Lung (tissue), 12 donors: ENCODE data around the gene TMEM240. TPM values are rescaled to one million over a fixed set of nuclear protein-coding genes. Genes with fewer than 3 reads are reported as not detected.
A peak's percentile ranks its signal among the peaks of the same experiment; 100 is the strongest.
"Not testable (repeated sequence)": the region's sequence is repeated elsewhere in the genome, so short reads cannot be mapped to it uniquely, and the experiment has no call there.

Experiments
- ATAC-seq: fragments of 200-7000 bp; cut with Tn5 transposase; one replicate; pipeline ENCODE4 v1.9.1; 2020; ENCODE audit warnings: moderate number of reproducible peaks; ENCODE audit not compliant: insufficient read depth, low FRiP score
- DNase-seq, 3 donors: peaks; one replicate each; pipeline ENCODE4 v3.0.0-alpha.2; 2013 to 2017
- H3K27ac ChIP-seq, 2 donors: one replicate each; pipeline ENCODE4 v1.5.1; 2013; ENCODE audit warnings: mild to moderate bottlenecking in 2 of 2, moderate library complexity in 2 of 2, control low read depth in 1 of 2, inconsistent platforms in 1 of 2, low read depth in 1 of 2, low read length in 1 of 2
- H3K27me3 ChIP-seq, 3 donors: one replicate each; pipeline ENCODE4 v1.5.1; 2013; ENCODE audit warnings: low read length in 2 of 3; ENCODE audit not compliant: control insufficient read depth in 3 of 3, insufficient read depth in 3 of 3
- H3K36me3 ChIP-seq, 4 donors: one replicate each; pipeline ENCODE4 v1.5.1; 2013; ENCODE audit warnings: low read length in 4 of 4, mild to moderate bottlenecking in 1 of 4, moderate library complexity in 1 of 4; ENCODE audit not compliant: control insufficient read depth in 4 of 4, insufficient read depth in 4 of 4
- H3K4me1 ChIP-seq, 5 donors: one replicate each; pipeline ENCODE4 v1.5.1; 2013; ENCODE audit warnings: low read length in 5 of 5, mild to moderate bottlenecking in 2 of 5, moderate library complexity in 1 of 5; ENCODE audit not compliant: control insufficient read depth in 5 of 5, insufficient read depth in 5 of 5
- H3K4me3 ChIP-seq: one replicate; pipeline ENCODE4 v1.5.1; 2013; ENCODE audit warnings: mild to moderate bottlenecking, control low read depth, moderate library complexity
- H3K9ac ChIP-seq, 2 donors: one replicate each; pipeline ENCODE4 v1.5.1; 2013; ENCODE audit warnings: low read length in 2 of 2, control low read depth in 1 of 2; ENCODE audit not compliant: insufficient read depth in 1 of 2
- H3K9me3 ChIP-seq, 4 donors: one replicate each; pipeline ENCODE4 v1.5.1; 2013; ENCODE audit warnings: low read length in 3 of 4, mild to moderate bottlenecking in 1 of 4, moderate library complexity in 1 of 4; ENCODE audit not compliant: control insufficient read depth in 4 of 4, insufficient read depth in 3 of 4
- CTCF ChIP-seq: IDR thresholded peaks from 2 replicates; pipeline ENCODE4 v1.5.1; 2012; ENCODE audit warnings: mild to moderate bottlenecking; ENCODE audit errors: control extremely low read depth, extremely low read depth
- WGBS, 2 donors: extraction: QIAGEN DNeasy Blood & Tissue Kit; methylation state at CpG; one replicate each; pipeline ENCODE4 v1.1.7; 2013; 5-methylcytosine and 5-hydroxymethylcytosine counted together
- polyA plus RNA-seq, 2 donors: library from polyadenylated mRNA; stranded (reverse); fragments of 200-250 nt; gene quantifications; one replicate each; pipeline ENCODE4 v1.2.1, GENCODE V29; 2013
- total RNA-seq, 2 donors: library from RNA; depleted of rRNA in 1 of 2; stranded (reverse); fragments of >200 nt in 1 of 2; gene quantifications; one replicate each; pipeline ENCODE4 v1.2.1, GENCODE V29; 2014 to 2021
- donor health status: control.
- donor health status: control.
- donor health status: Bipolar disorder and iron deficiency.
- donor health status: healthy.
- donor health status: DM: yes; HTN: yes; CAD: no.

The TMEM240 gene
- total and polyA plus RNA-seq, 4 donors = 2.3 to 4.2 (median 3.1) TPM

GRCh38 chr1:1560178-1560577 is 19.8 kb upstream of the TMEM240 start:
- Histone ChIP-seq H3K36me3 (peaks cover 10 to 37% (median 21%) of the 10 kb centered on the region in 4 donors), H3K9me3 (no peaks in the 10 kb centered on the region)
- WGBS, 2 donors = 89 to 94% methylated on average over 9 of the region's 9 CpGs

GRCh38 chr1:1559066-1559465 is 18.6 kb upstream of the TMEM240 start:
- Histone ChIP-seq H3K27me3 (no peaks in the 10 kb centered on the region), H3K36me3 (peaks cover 8 to 29% (median 13%) of the 10 kb centered on the region in 4 donors), H3K4me3 (no peak overlapping the region), H3K27ac (no peak overlapping the region), H3K9me3 (no peaks in the 10 kb centered on the region), H3K4me1 (peaks cover 0 to 13% (median 0%) of the 10 kb centered on the region in 5 donors), H3K9ac (no peak overlapping the region)
- ATAC-seq = no peak
- peak in 1 of 3 donors; percentile 10 for DNase-seq
- TF ChIP-seq CTCF = no peak
- 82 to 90% methylated on average over 17 of the region's 17 CpGs for WGBS, 2 donors

More at GRCh38 chr1:1560178-1560577, 19.8 kb upstream of the TMEM240 start:
- H3K27me3 ChIP-seq = no peaks in the 10 kb centered on the region
- H3K4me3 ChIP-seq = no peak overlapping the region
- no peak for DNase-seq
- ATAC-seq = no peak
- H3K9ac ChIP-seq = no peak overlapping the region
- no peak for TF ChIP-seq CTCF
- H3K4me1 ChIP-seq = peaks cover 0 to 10% (median 0%) of the 10 kb centered on the region in 5 donors
- no peak overlapping the region for H3K27ac ChIP-seq

DNA sequence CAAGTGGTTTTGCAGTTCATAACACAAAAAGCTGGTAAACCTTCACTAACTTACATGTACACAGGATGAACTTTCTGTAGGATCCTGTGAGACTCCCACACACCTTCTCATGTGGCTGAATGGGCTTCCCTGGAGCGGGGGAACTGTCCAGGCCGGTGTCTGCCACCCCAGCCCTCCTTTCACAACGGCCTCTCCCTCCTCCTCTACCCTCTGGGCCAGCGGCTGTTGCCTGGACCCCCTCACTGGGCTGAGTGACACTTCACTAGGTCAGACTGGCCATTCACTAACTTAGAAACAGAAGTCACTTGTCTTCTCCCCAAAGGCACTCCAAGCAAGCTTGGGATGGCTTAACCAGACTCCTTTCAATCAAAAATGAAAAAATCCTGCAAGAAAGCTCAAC is 18.2 kb upstream of the TMEM240 start:
- no peak overlapping the region for H3K27ac ChIP-seq
- H3K4me3 ChIP-seq = no peak overlapping the region
- DNase-seq (no peak), ATAC-seq (no peak)
- H3K4me1 ChIP-seq = peaks cover 0 to 13% (median 0%) of the 10 kb centered on the region in 5 donors
- H3K27me3 ChIP-seq = no peaks in the 10 kb centered on the region
- H3K9me3 ChIP-seq = no peaks in the 10 kb centered on the region
- 67 to 77% methylated on average over 4 of the region's 4 CpGs for WGBS, 2 donors
- peaks cover 6 to 24% (median 10%) of the 10 kb centered on the region in 4 donors for H3K36me3 ChIP-seq
- no peak overlapping the region for H3K9ac ChIP-seq
- TF ChIP-seq CTCF = no peak

GRCh38 chr1:1557688-1558087 is 17.3 kb upstream of the TMEM240 start:
- Histone ChIP-seq H3K36me3 (peaks cover under 1 to 21% (median 6%) of the 10 kb centered on the region in 4 donors), H3K4me1 (peaks cover 0 to 11% (median 0%) of the 10 kb centered on the region in 5 donors)
- not testable (repeated sequence) for H3K4me3 ChIP-seq, H3K27ac ChIP-seq, H3K9ac ChIP-seq, ATAC-seq, DNase-seq, H3K27me3 ChIP-seq, H3K9me3 ChIP-seq
- 96% methylated on average over 7 of the region's 7 CpGs for WGBS, 2 donors

DNA sequence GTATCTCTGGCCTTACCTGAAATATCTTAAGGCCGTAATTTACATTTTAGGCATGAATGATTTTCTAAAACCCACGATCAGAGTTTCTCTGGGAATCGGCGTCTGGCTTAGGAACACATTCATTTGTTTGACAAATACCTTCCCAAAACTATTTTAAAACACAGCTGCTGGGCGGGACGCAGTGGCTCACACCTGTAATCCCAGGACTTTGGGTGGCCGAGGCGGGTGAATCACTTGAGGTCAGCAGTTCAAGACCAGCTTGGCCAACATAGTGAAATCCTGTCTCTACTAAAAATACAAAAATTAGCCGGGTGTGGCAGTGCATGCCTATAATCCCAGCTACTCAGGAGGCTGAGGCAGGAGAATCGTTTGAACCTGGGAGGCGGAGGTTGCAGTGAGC is 16.5 kb upstream of the TMEM240 start:
- WGBS, 2 donors = 93 to 96% methylated on average over 11 of the region's 11 CpGs
- H3K9me3 ChIP-seq, DNase-seq, H3K27me3 ChIP-seq, H3K27ac ChIP-seq, H3K9ac ChIP-seq, H3K4me1 ChIP-seq, H3K4me3 ChIP-seq, ATAC-seq: not testable (repeated sequence)
- H3K36me3 ChIP-seq = peaks cover 0 to 14% (median under 1%) of the 10 kb centered on the region in 4 donors
